ENCODE data around the gene RYR3. TPM values are rescaled to one million over a fixed set of nuclear protein-coding genes. Genes with fewer than 3 reads are reported as not detected.

RYR3 gene
- total RNA-seq, 2 experiments from 2014 or later = 0.06 to 0.32 TPM

GRCh38 chr15:33460166-33460805, 149.5 kb downstream of the RYR3 start:
- Histone ChIP-seq H3K36me3 (ENCODE audit: insufficient read depth, low read length) (no peaks in the 10 kb centered on the region), H3K9me2 (ENCODE audit: insufficient read depth, low read length) (no peaks in the 10 kb centered on the region), H3K27ac (ENCODE audit: low read depth, low read length, poor library complexity, severe bottlenecking) (no peak overlapping the region), H3K4me1 (ENCODE audit: insufficient read depth, low read length, poor library complexity, severe bottlenecking) (no peaks in the 10 kb centered on the region), H2AFZ (ENCODE audit: low read length) (no peak overlapping the region), H3K79me2 (ENCODE audit: insufficient read depth, low read depth, low read length) (no peaks in the 10 kb centered on the region), H3K9me3 (ENCODE audit: low read length) (no peaks in the 10 kb centered on the region), H3K4me2 (ENCODE audit: low read length) (no peak overlapping the region), H3K4me3 (ENCODE audit: low read depth, low read length, poor library complexity, severe bottlenecking) (no peak overlapping the region), H4K20me1 (ENCODE audit: insufficient read depth, low read length) (no peaks in the 10 kb centered on the region)
- intact Hi-C loops (cut with micrococcal nuclease; ENCODE audit: unreplicated experiment) = no loop called here
- TF ChIP-seq CTCF (conservative IDR thresholded peaks at IDR 0.05; ENCODE audit: low read length) (no peak), EZH2phosphoT487 (IDR thresholded peaks at IDR 0.05; ENCODE audit: borderline replicate concordance, low read depth, low read length) (no peak)
- CTCF ChIA-PET (ENCODE audit: unreplicated experiment) = no interaction called here
- BruUV-seq (replicated peaks) = no TSS peak
- POLR2A ChIA-PET = interaction anchor here (0.5 to 1.1 kb wide), 2 partner anchors 15 to 231 kb away, joined by 3 to 4 read pairs; no protein-coding TSS in a partner anchor
- DNase-seq (ENCODE audit: low spot score) = no peak

GRCh38 chr15:33461671-33462070, 150.9 kb downstream of the RYR3 start:
- Histone ChIP-seq H3K4me2 (ENCODE audit: low read length) (no peak overlapping the region), H4K20me1 (ENCODE audit: insufficient read depth, low read length) (no peaks in the 10 kb centered on the region), H3K79me2 (ENCODE audit: insufficient read depth, low read depth, low read length) (no peaks in the 10 kb centered on the region), H3K36me3 (ENCODE audit: insufficient read depth, low read length) (no peaks in the 10 kb centered on the region), H3K27ac (ENCODE audit: low read depth, low read length, poor library complexity, severe bottlenecking) (no peak overlapping the region), H3K9me2 (ENCODE audit: insufficient read depth, low read length) (no peaks in the 10 kb centered on the region), H3K4me3 (ENCODE audit: low read depth, low read length, poor library complexity, severe bottlenecking) (no peak overlapping the region), H2AFZ (ENCODE audit: low read length) (no peak overlapping the region), H3K9me3 (ENCODE audit: low read length) (no peaks in the 10 kb centered on the region), H3K4me1 (ENCODE audit: insufficient read depth, low read length, poor library complexity, severe bottlenecking) (no peaks in the 10 kb centered on the region)
- no peak for TF ChIP-seq EZH2phosphoT487 (IDR thresholded peaks at IDR 0.05; ENCODE audit: borderline replicate concordance, low read depth, low read length)
- TF ChIP-seq CTCF (conservative IDR thresholded peaks at IDR 0.05; ENCODE audit: low read length) = no peak
- ChIA-PET CTCF (ENCODE audit: unreplicated experiment) (no interaction called here), POLR2A (no interaction called here)
- intact Hi-C loops (cut with micrococcal nuclease; ENCODE audit: unreplicated experiment) = no loop called here
- no peak for DNase-seq (ENCODE audit: low spot score)
- no TSS peak for BruUV-seq (replicated peaks)

- Histone ChIP-seq H3K4me2 (ENCODE audit: low read length) (no peak overlapping the region), H3K79me2 (ENCODE audit: insufficient read depth, low read depth, low read length) (no peaks in the 10 kb centered on the region), H2AFZ (ENCODE audit: low read length) (no peak overlapping the region), H3K4me3 (ENCODE audit: low read depth, low read length, poor library complexity, severe bottlenecking) (no peak overlapping the region), H4K20me1 (ENCODE audit: insufficient read depth, low read length) (no peaks in the 10 kb centered on the region), H3K9me3 (ENCODE audit: low read length) (no peaks in the 10 kb centered on the region), H3K4me1 (ENCODE audit: insufficient read depth, low read length, poor library complexity, severe bottlenecking) (no peaks in the 10 kb centered on the region), H3K36me3 (ENCODE audit: insufficient read depth, low read length) (no peaks in the 10 kb centered on the region), H3K27ac (ENCODE audit: low read depth, low read length, poor library complexity, severe bottlenecking) (no peak overlapping the region), H3K9me2 (ENCODE audit: insufficient read depth, low read length) (no peaks in the 10 kb centered on the region)
- intact Hi-C loops (cut with micrococcal nuclease; ENCODE audit: unreplicated experiment) = no loop called here
- BruUV-seq (replicated peaks) = no TSS peak
- TF ChIP-seq EZH2phosphoT487 (IDR thresholded peaks at IDR 0.05; ENCODE audit: borderline replicate concordance, low read depth, low read length) (no peak), CTCF (conservative IDR thresholded peaks at IDR 0.05; ENCODE audit: low read length) (no peak)
- DNase-seq (ENCODE audit: low spot score) = no peak
- ChIA-PET POLR2A (interaction anchor here (0.6 kb wide), 1 partner anchor 43 kb away, joined by 3 read pairs; no protein-coding TSS in a partner anchor), CTCF (ENCODE audit: unreplicated experiment) (interaction anchor here (0.6 kb wide), 1 partner anchor 1013 kb away, joined by 4 read pairs; no protein-coding TSS in a partner anchor)
Measured at GRCh38 chr15:33467146-33467815, 156.5 kb downstream of the RYR3 start.

Data from OCI-LY7 (cell line).